A549 (cell line): Measurements from ENCODE around the gene FOXB2. TPM values are rescaled to one million over a fixed set of nuclear protein-coding genes. Genes with fewer than 3 reads are reported as not detected.
A peak's percentile ranks its signal among the peaks of the same experiment; 100 is the strongest.

Experiments
- ATAC-seq, 2 experiments: fragments of 200-7000 bp in 1 of 2; fragments of >200 bp in 1 of 2; cut with Nextera tagmentation in 1 of 2; cut with Tn5 transposase in 1 of 2; 3 replicates each; pipeline versions ENCODE4 v1.8.0 to v1.9.1; 2018 to 2020; ENCODE audit warnings: mild to moderate bottlenecking in 1 of 2, moderate library complexity in 1 of 2
- CTCF ChIA-PET: fragments of 300-600 bp; sonication (Branson Sonifier 250); formaldehyde crosslinking; extraction: SDS; loops from one replicate; lab custom pipeline; 2021; ENCODE audit warnings: antibody characterized with exemption, inconsistent platforms; lab: Yijun Ruan, JAX
- POLR2A ChIA-PET: fragments of 350-600 bp; formaldehyde crosslinking; extraction: SDS; loops from one replicate; lab custom pipeline; 2021; ENCODE audit warnings: antibody characterized with exemption, inconsistent platforms; lab: Yijun Ruan, JAX
- DNase-seq, 2 experiments: peaks; one replicate each; pipeline versions ENCODE4 v3.0.0 to v3.0.0-alpha.2; 2011 to 2016; ENCODE audit warnings: low read depth in 1 of 2, low spot score in 1 of 2
- FAIRE-seq: peaks from 2 replicates; lab custom pipeline; 2011; peaks lifted over from hg19 to GRCh38; lab: Jason Lieb, UNC
- H3K27ac ChIP-seq, 2 experiments: fragments of >200 bp; sonication (Bioruptor Twin); formaldehyde crosslinking; 3 replicates each; pipeline ENCODE4 v1.5.1; 2016 to 2017
- H3K4me1 ChIP-seq: fragments of >200 bp; sonication (Bioruptor Twin); formaldehyde crosslinking; 3 replicates; pipeline ENCODE4 v1.6.1; 2016
- H3K4me2 ChIP-seq: fragments of >200 bp; sonication (Bioruptor Twin); formaldehyde crosslinking; 3 replicates; pipeline ENCODE4 v1.6.1; 2016
- H3K4me3 ChIP-seq: fragments of >200 bp; sonication (Bioruptor Twin); formaldehyde crosslinking; 3 replicates; pipeline ENCODE4 v1.5.1; 2016
- H3K9me3 ChIP-seq: fragments of >200 bp; sonication (Bioruptor Twin); formaldehyde crosslinking; 3 replicates; pipeline ENCODE4 v1.6.1; 2016
- BHLHE40 ChIP-seq: IDR thresholded peaks from 2 replicates; pipeline ENCODE4 v1.6.1; 2012; ENCODE audit warnings: low read depth, low read length, inconsistent platforms
- CBX2 ChIP-seq: fragments of 200-600 bp; sonication (generic); IDR thresholded peaks from 2 replicates; pipeline ENCODE4 v1.6.1; 2016; ENCODE audit warnings: low read depth, mild to moderate bottlenecking, borderline replicate concordance
- CBX8 ChIP-seq: fragments of 200-600 bp; sonication (generic); IDR thresholded peaks from 2 replicates; pipeline ENCODE4 v1.6.1; 2016
- CEBPB ChIP-seq, 2 experiments: fragments of >200 bp in 1 of 2; sonication (Bioruptor Twin) in 1 of 2; formaldehyde crosslinking in 1 of 2; IDR thresholded peaks; 2 replicates each; pipeline ENCODE4 v1.6.1; 2012 to 2016
- ESRRA ChIP-seq: fragments of 150-350 bp; IDR thresholded peaks from 2 replicates; pipeline ENCODE4 v1.6.1; 2014; ENCODE audit warnings: mild to moderate bottlenecking, low read length, borderline replicate concordance
- FOSB ChIP-seq: fragments of 250-450 bp; sonication (Bioruptor Pico); IDR thresholded peaks from 2 replicates; pipeline ENCODE4 v1.5.0; 2020; ENCODE audit warnings: mild to moderate bottlenecking, moderate library complexity
- FOSL2 ChIP-seq, 2 experiments: fragments of 450-650 bp in 1 of 2; fragments of >200 bp in 1 of 2; sonication (Bioruptor Twin) in 1 of 2; formaldehyde crosslinking; IDR thresholded peaks; 2 replicates each; pipeline versions ENCODE4 v1.5.0 to v1.6.1; 2016 to 2020; ENCODE audit warnings: mild to moderate bottlenecking in 1 of 2, moderate library complexity in 1 of 2
- HOXB13 ChIP-seq: fragments of 250-450 bp; sonication (Bioruptor Pico); IDR thresholded peaks from 2 replicates; pipeline ENCODE4 v1.5.0; 2020; ENCODE audit warnings: low read depth, mild to moderate bottlenecking, moderate library complexity
- HOXB5 ChIP-seq: fragments of 250-450 bp; sonication (Bioruptor Pico); IDR thresholded peaks from 2 replicates; pipeline ENCODE4 v1.5.0; 2020; ENCODE audit warnings: mild to moderate bottlenecking, moderate library complexity
- JUN ChIP-seq, 2 experiments: fragments of >200 bp; sonication (Bioruptor Twin); formaldehyde crosslinking; IDR thresholded peaks; 2 replicates in 1 of 2; 3 replicates in 1 of 2; pipeline ENCODE4 v1.6.1; 2016 to 2017
- JUNB ChIP-seq: fragments of >200 bp; sonication (Bioruptor Twin); formaldehyde crosslinking; IDR thresholded peaks from 2 replicates; pipeline ENCODE4 v1.6.1; 2016
- MAZ ChIP-seq: fragments of 150-350 bp; IDR thresholded peaks from 2 replicates; pipeline ENCODE4 v1.6.1; 2014; ENCODE audit warnings: antibody characterized with exemption, low read depth, low read length, borderline replicate concordance
- NFE2L2 ChIP-seq: fragments of 150-350 bp; conservative IDR thresholded peaks from 2 replicates; pipeline ENCODE4 v1.6.1; 2014; ENCODE audit warnings: low read length
- NPAS2 ChIP-seq: fragments of 250-450 bp; sonication (Bioruptor Pico); IDR thresholded peaks from 2 replicates; pipeline ENCODE4 v1.8.0; 2022; ENCODE audit warnings: mild to moderate bottlenecking, moderate library complexity, borderline replicate concordance
- RAD21 ChIP-seq, 2 experiments: fragments of >200 bp in 1 of 2; sonication (Bioruptor Twin) in 1 of 2; formaldehyde crosslinking in 1 of 2; IDR thresholded peaks in 1 of 2; conservative IDR thresholded peaks in 1 of 2; 2 replicates in 1 of 2; 3 replicates in 1 of 2; pipeline ENCODE4 v1.6.1; 2012 to 2018; ENCODE audit warnings: inconsistent platforms in 1 of 2
- RARB ChIP-seq: fragments of 250-450 bp; sonication (Bioruptor Pico); IDR thresholded peaks from 2 replicates; pipeline ENCODE4 v1.8.0; 2021; ENCODE audit warnings: mild to moderate bottlenecking, moderate library complexity
- RFX5 ChIP-seq: fragments of 450-650 bp; IDR thresholded peaks from 2 replicates; pipeline ENCODE4 v1.7.1; 2014; ENCODE audit warnings: antibody characterized with exemption, mild to moderate bottlenecking, moderate library complexity
- SMC3 ChIP-seq: fragments of >200 bp; sonication (Bioruptor Twin); formaldehyde crosslinking; IDR thresholded peaks from 3 replicates; pipeline ENCODE4 v1.6.1; 2018; ENCODE audit warnings: inconsistent platforms
- SREBF2 ChIP-seq: fragments of 450-650 bp; IDR thresholded peaks from 2 replicates; pipeline ENCODE4 v1.6.1; 2014; ENCODE audit warnings: mild to moderate bottlenecking, moderate library complexity
- TFCP2L1 ChIP-seq: fragments of 250-450 bp; sonication (Bioruptor Pico); IDR thresholded peaks from 2 replicates; pipeline ENCODE4 v1.5.0; 2021; ENCODE audit warnings: mild to moderate bottlenecking
- WGBS: methylation state at CpG from one replicate; pipeline ENCODE4 v1.1.6; 2017; ENCODE audit errors: missing lambda C conversion rate; 5-methylcytosine and 5-hydroxymethylcytosine counted together
- polyA plus RNA-seq, 4 experiments: library from polyadenylated mRNA; depleted of rRNA in 3 of 4; stranded (reverse); fragments of >200 nt; fragmentation: RNase III in 1 of 4; extraction: RNeasy Plus Mini Kit Qiagen cat#74134 plus additional on column Dnase treatment in 1 of 4; gene quantifications; 2 replicates in 3 of 4; 3 replicates in 1 of 4; pipeline ENCODE4 v1.2.3, GENCODE V29; 2011 to 2017
- TF ChIP-seq, protein P1 (sequence below): fragments of >200 bp; sonication (Bioruptor Twin); formaldehyde crosslinking; IDR thresholded peaks from 3 replicates; pipeline ENCODE4 v1.6.1; 2016
- TF ChIP-seq, protein P2 (sequence below): fragments of >200 bp; sonication (Bioruptor Twin); formaldehyde crosslinking; IDR thresholded peaks from 3 replicates; pipeline ENCODE4 v1.5.1; 2016

FOXB2 gene
- polyA plus RNA-seq, 2 of the 4 experiments (the other 2 are of a cell fraction) = not detected

DNA sequence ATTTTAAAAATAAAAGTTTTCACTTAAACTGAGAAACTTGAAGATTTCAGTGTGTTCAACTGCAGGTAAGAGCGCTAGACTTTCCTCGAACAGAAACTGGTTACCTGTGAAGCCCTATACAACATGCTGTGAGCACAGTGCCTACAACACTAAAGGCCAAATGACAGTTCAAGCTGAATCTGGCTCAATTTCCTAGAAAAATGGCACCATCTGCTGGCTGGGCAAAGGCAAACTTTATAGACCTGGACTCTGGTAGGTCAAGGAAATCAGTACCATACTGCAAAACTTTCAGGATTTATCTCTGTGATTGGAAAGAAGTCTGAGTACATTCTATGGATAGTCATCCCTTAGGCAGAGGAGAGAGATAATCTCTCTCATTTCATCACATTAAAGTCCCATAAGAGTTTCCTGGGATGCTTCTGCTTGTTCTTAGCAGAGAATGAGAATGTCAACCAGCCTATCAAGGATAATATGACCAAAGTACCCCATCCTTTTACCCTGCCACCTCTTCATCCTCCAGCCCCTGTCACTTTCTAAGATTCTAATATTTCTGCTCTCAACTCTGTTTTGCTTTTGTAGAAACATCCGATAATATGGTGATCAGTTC lies 31.8 kb upstream of the FOXB2 start (continued):
- TF ChIP-seq, protein P1, sequence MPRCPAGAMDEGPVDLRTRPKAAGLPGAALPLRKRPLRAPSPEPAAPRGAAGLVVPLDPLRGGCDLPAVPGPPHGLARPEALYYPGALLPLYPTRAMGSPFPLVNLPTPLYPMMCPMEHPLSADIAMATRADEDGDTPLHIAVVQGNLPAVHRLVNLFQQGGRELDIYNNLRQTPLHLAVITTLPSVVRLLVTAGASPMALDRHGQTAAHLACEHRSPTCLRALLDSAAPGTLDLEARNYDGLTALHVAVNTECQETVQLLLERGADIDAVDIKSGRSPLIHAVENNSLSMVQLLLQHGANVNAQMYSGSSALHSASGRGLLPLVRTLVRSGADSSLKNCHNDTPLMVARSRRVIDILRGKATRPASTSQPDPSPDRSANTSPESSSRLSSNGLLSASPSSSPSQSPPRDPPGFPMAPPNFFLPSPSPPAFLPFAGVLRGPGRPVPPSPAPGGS = no peak
- TF ChIP-seq NPAS2 (CRISPR knock-in tag) = no peak
- TF ChIP-seq RARB (CRISPR knock-in tag) = no peak
- TF ChIP-seq ESRRA = no peak
- no peak for TF ChIP-seq FOSL2 (IDR thresholded peaks at IDR 0.05)
- TF ChIP-seq FOSL2 (CRISPR knock-in tag; IDR thresholded peaks at IDR 0.05) = no peak
- TF ChIP-seq SREBF2 = no peak
- no peak for TF ChIP-seq HOXB5
- peak; percentile 94 for TF ChIP-seq SMC3
- no peak for TF ChIP-seq JUNB
- no peak for TF ChIP-seq MAZ
- no peak for TF ChIP-seq HOXB13 (CRISPR knock-in tag)
- no peak for TF ChIP-seq FOSB (CRISPR knock-in tag)

DNA sequence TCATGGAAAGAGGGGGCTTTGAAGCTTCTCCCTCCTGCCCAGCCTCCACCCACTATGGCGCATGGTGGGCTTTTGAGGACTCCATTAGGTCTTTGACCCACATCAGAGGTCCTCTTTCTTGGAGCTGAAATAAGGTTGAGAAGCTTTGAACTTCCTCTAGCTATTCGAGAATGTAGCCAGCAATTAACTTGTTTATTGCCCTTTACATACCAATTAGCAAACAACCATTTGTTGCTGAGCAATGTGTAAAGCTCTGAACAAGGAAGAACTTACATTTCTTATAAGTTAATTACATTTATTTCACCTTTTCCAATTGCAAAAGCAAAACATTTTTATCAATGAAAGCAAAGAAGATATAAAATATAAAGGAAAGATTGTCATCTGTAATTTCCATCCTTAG lies 30.5 kb upstream of the FOXB2 start:
- H3K4me2 ChIP-seq = no peak overlapping the region
- 8% methylated on average over 2 of the region's 2 CpGs for WGBS
- no peak for FAIRE-seq
- POLR2A ChIA-PET = no interaction called here
- no peak overlapping the region for H3K27ac ChIP-seq
- no peaks in the 10 kb centered on the region for H3K9me3 ChIP-seq
- TF ChIP-seq BHLHE40 (no peak), JUN (IDR thresholded peaks at IDR 0.05) (no peak)
- CTCF ChIA-PET = interaction anchor here (0.8 to 15.7 kb wide), 3 partner anchors 9 to 226 kb away, joined by 3 to 309 read pairs (median 4); no protein-coding TSS in a partner anchor
- DNase-seq = no peak
- H3K4me1 ChIP-seq = no peaks in the 10 kb centered on the region
- no peak overlapping the region for H3K4me3 ChIP-seq
- ATAC-seq = no peak

DNA sequence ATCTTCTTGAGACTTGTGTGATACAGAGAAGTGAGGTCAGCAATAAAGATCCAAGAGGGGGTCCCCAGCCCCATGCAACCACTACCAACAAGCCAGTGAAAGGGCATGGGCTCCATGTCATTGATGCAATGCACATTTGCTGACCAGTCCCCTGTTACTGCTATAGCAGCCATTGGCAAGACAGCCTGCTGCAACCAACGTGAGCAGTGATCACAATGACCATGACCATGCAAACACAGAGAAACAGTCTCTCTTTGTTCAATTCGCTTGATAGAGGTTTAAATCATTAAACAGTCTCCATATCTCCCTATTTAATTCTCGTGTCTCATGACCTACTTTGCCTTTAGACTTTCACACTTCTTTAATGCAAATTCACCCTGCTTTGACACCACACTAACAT lies 30.0 kb upstream of the FOXB2 start:
- H3K4me1 ChIP-seq = no peaks in the 10 kb centered on the region
- CTCF ChIA-PET = interaction anchor here (0.8 to 15.7 kb wide), 4 partner anchors 8 to 234 kb away, joined by 3 to 309 read pairs (median 6); no protein-coding TSS in a partner anchor
- no peak for FAIRE-seq

DNA sequence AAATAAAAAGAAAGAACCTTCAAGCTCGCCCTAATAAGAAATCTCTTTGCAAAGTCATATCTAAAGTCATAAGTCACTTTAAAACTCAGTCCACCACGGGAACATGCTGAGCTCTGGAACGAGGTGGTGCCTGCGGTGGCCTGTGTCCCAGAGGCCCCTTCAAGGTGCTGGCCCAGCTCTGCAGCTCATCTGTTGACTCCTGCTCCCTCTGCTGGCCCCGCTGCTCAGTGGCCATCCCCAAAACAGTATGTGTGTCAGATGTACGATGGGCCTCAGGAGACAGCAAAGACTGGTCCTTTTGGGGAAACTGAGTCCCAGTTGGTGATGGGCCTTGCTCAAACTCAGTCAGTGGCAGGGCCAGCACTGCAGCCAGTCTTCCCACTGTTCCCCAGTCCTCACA lies 22.8 kb upstream of the FOXB2 start:
- Histone ChIP-seq H3K4me3 (no peak overlapping the region), H3K9me3 (no peaks in the 10 kb centered on the region)
- POLR2A ChIA-PET = no interaction called here
- TF ChIP-seq NFE2L2 (no peak), CBX2 (no peak), CEBPB (IDR thresholded peaks at IDR 0.05) (no peak), RAD21 (conservative IDR thresholded peaks at IDR 0.05 in 1 of 2, IDR thresholded peaks at IDR 0.05 in 1 of 2) (peak; percentile 51 to 63), SMC3 (peak; percentile 57)
- TF ChIP-seq, protein P2, sequence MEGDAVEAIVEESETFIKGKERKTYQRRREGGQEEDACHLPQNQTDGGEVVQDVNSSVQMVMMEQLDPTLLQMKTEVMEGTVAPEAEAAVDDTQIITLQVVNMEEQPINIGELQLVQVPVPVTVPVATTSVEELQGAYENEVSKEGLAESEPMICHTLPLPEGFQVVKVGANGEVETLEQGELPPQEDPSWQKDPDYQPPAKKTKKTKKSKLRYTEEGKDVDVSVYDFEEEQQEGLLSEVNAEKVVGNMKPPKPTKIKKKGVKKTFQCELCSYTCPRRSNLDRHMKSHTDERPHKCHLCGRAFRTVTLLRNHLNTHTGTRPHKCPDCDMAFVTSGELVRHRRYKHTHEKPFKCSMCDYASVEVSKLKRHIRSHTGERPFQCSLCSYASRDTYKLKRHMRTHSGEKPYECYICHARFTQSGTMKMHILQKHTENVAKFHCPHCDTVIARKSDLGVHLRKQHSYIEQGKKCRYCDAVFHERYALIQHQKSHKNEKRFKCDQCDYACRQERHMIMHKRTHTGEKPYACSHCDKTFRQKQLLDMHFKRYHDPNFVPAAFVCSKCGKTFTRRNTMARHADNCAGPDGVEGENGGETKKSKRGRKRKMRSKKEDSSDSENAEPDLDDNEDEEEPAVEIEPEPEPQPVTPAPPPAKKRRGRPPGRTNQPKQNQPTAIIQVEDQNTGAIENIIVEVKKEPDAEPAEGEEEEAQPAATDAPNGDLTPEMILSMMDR = peak; percentile 46
- TF ChIP-seq, all 56 proteins: peak for 3
- no peaks in the 10 kb centered on the region for H3K4me1 ChIP-seq
- ATAC-seq (peak; percentile 93 to 95), FAIRE-seq (no peak), DNase-seq (peak in 1 of 2 experiments; percentile 37)
- WGBS = 12% methylated on average over 6 of the region's 6 CpGs
- H3K4me2 ChIP-seq = no peak overlapping the region
- H3K27ac ChIP-seq = no peak overlapping the region
- CTCF ChIA-PET = interaction anchor here (0.9 to 15.7 kb wide), 11 partner anchors 10 to 241 kb away, joined by 3 to 309 read pairs (median 6); no protein-coding TSS in a partner anchor

More for the DNA sequence above, 30.0 kb upstream of the FOXB2 start:
- POLR2A ChIA-PET = no interaction called here
- no peak overlapping the region for H3K4me2 ChIP-seq
- DNase-seq (no peak), ATAC-seq (no peak; a peak in 1 of 6 replicates)
- H3K27ac ChIP-seq = no peak overlapping the region
- WGBS = 1% methylated on average over 3 of the region's 3 CpGs
- H3K4me3 ChIP-seq = no peak overlapping the region
- H3K9me3 ChIP-seq = no peaks in the 10 kb centered on the region
- TF ChIP-seq TFCP2L1 (CRISPR knock-in tag) (no peak), HOXB5 (no peak), CBX8 (no peak), JUNB (no peak), RFX5 (no peak)
